HepG2 (cell line): ENCODE measurements around the gene ETV3L. TPM values are rescaled to one million over a fixed set of nuclear protein-coding genes. Genes with fewer than 3 reads are reported as not detected.

Source experiments
- KMT2B ChIP-seq: IDR thresholded peaks from 2 replicates; pipeline ENCODE4 v1.6.1; 2016; ENCODE audit warnings: missing genetic modification reagents, missing compliant biosample characterization
- MTA1 ChIP-seq: sonication (generic); formaldehyde crosslinking; IDR thresholded peaks from 2 replicates; pipeline ENCODE4 v1.4.0; 2020; ENCODE audit warnings: missing genetic modification reagents, mild to moderate bottlenecking, borderline replicate concordance
- NFKBIZ ChIP-seq: IDR thresholded peaks from 2 replicates; pipeline ENCODE4 v1.6.1; 2018; ENCODE audit warnings: missing genetic modification reagents, missing compliant biosample characterization
- ZFP41 ChIP-seq: sonication (generic); formaldehyde crosslinking; IDR thresholded peaks from 2 replicates; pipeline ENCODE4 v1.4.0; 2020; ENCODE audit warnings: mild to moderate bottlenecking, missing genetic modification reagents, borderline replicate concordance
- ZNF160 ChIP-seq: sonication (generic); formaldehyde crosslinking; IDR thresholded peaks from 2 replicates; pipeline ENCODE4 v1.8.0; 2022; ENCODE audit warnings: mild to moderate bottlenecking, inconsistent platforms, missing genetic modification reagents
- ZNF20 ChIP-seq: sonication (generic); formaldehyde crosslinking; IDR thresholded peaks from 2 replicates; pipeline ENCODE4 v1.4.0; 2020; ENCODE audit warnings: mild to moderate bottlenecking, moderate library complexity, missing genetic modification reagents
- ZNF329 ChIP-seq: sonication (generic); formaldehyde crosslinking; IDR thresholded peaks from 2 replicates; pipeline ENCODE4 v1.9.0; 2021; ENCODE audit warnings: low read depth, mild to moderate bottlenecking, missing genetic modification reagents
- ZNF546 ChIP-seq: sonication (generic); formaldehyde crosslinking; conservative IDR thresholded peaks from 2 replicates; pipeline ENCODE4 v1.8.1; 2023; ENCODE audit warnings: mild to moderate bottlenecking, missing genetic modification reagents
- ZNF670 ChIP-seq: sonication (generic); formaldehyde crosslinking; IDR thresholded peaks from 2 replicates; pipeline ENCODE4 v1.8.0; 2022; ENCODE audit warnings: mild to moderate bottlenecking, missing genetic modification reagents, borderline replicate concordance
- ZNF790 ChIP-seq: sonication (generic); formaldehyde crosslinking; IDR thresholded peaks from 2 replicates; pipeline ENCODE4 v1.8.0; 2022; ENCODE audit warnings: missing genetic modification reagents, mild to moderate bottlenecking, borderline replicate concordance
- polyA plus RNA-seq, 8 experiments: library from polyadenylated mRNA; depleted of rRNA in 3 of 8; stranded (reverse) in 7 of 8; unstranded in 1 of 8; fragments of >200 nt; fragmentation: Illumina TruSeq in 4 of 8; extraction: Trizol in 4 of 8; gene quantifications; 2 replicates each; pipeline versions ENCODE4 v1.2.1 to v1.2.3, GENCODE V29; 2011 to 2016; ENCODE audit warnings: low read depth in 4 of 8, missing spikeins in 1 of 8, mixed read lengths in 1 of 8; ENCODE audit not compliant: insufficient read depth in 1 of 8
- total RNA-seq, 5 experiments: library from RNA; depleted of rRNA; stranded (reverse); fragments of >200 nt; fragmentation: Illumina TruSeq; extraction: Trizol; gene quantifications; 2 replicates each; pipeline ENCODE4 v1.2.3, GENCODE V29; 2016; ENCODE audit warnings: low read depth in 1 of 5
- TF ChIP-seq, protein P1 (sequence below): sonication (generic); formaldehyde crosslinking; IDR thresholded peaks from 2 replicates; pipeline ENCODE4 v1.4.0; 2020; ENCODE audit warnings: missing genetic modification reagents, borderline replicate concordance
- TF ChIP-seq, protein P2 (sequence below): sonication (generic); formaldehyde crosslinking; IDR thresholded peaks from 2 replicates; pipeline ENCODE4 v1.5.1; 2020; ENCODE audit warnings: mild to moderate bottlenecking, missing genetic modification reagents, moderate library complexity
- TF ChIP-seq, protein P3 (sequence below): sonication (generic); formaldehyde crosslinking; IDR thresholded peaks from 2 replicates; pipeline ENCODE4 v1.4.0; 2020; ENCODE audit warnings: mild to moderate bottlenecking, missing genetic modification reagents, borderline replicate concordance
- TF ChIP-seq, protein P4 (sequence below): sonication (generic); formaldehyde crosslinking; IDR thresholded peaks from 2 replicates; pipeline ENCODE4 v1.5.0; 2020; ENCODE audit warnings: mild to moderate bottlenecking, missing genetic modification reagents, borderline replicate concordance

The ETV3L gene
- total and polyA plus RNA-seq, 2 of the 13 experiments (the other 11 are each of a cell fraction or from before 2014, with no cell fraction given): not detected

DNA sequence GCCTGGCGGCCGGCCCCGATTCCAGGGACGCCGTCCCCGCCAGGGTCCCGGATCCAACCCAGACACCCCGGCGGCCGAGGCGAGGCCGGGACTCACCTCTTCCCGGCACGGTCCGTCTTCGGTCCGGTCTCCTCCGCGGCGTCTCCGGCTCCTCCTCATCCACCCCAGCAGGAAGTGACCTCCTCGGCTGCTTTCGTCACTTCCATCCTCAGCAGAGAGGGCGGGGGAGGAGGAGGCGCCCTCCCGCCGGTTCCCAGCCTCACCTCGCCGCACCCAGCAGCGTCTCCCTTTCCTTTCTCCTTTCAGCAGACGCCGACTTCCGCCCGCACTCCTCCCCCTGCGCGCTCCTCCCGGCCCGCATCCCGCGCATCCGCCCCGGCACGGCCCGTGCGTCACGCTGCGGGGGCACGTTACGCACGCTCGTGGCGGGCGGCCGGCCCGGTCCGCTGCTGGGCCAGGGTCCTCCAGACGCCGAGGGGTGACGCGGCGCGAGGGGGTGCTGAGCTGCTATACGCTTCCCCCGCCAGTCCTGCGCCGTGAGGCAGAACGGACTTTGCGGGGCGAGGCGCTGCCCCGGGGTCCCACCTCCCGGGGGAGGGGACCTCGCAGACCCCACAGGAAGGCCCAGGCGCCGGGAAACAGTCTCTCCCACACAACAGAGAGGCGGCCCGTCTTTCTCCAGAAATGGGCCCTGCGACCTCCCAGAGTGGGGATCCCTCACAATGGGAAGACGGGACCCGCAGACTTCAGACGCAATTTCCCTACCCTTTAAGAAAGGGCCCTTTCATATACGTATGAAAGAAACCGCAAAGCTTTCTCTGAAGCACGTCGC, 38.8 kb upstream of the ETV3L start, which contains the start of gene ETV3 (continued):
- TF ChIP-seq ZNF329 (CRISPR knock-in tag): peak; percentile 85
- TF ChIP-seq, protein P1, sequence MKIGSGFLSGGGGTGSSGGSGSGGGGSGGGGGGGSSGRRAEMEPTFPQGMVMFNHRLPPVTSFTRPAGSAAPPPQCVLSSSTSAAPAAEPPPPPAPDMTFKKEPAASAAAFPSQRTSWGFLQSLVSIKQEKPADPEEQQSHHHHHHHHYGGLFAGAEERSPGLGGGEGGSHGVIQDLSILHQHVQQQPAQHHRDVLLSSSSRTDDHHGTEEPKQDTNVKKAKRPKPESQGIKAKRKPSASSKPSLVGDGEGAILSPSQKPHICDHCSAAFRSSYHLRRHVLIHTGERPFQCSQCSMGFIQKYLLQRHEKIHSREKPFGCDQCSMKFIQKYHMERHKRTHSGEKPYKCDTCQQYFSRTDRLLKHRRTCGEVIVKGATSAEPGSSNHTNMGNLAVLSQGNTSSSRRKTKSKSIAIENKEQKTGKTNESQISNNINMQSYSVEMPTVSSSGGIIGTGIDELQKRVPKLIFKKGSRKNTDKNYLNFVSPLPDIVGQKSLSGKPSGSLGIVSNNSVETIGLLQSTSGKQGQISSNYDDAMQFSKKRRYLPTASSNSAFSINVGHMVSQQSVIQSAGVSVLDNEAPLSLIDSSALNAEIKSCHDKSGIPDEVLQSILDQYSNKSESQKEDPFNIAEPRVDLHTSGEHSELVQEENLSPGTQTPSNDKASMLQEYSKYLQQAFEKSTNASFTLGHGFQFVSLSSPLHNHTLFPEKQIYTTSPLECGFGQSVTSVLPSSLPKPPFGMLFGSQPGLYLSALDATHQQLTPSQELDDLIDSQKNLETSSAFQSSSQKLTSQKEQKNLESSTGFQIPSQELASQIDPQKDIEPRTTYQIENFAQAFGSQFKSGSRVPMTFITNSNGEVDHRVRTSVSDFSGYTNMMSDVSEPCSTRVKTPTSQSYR: peak; percentile 62; the same call in 1 of the 2 replicates
- TF ChIP-seq, protein P2, sequence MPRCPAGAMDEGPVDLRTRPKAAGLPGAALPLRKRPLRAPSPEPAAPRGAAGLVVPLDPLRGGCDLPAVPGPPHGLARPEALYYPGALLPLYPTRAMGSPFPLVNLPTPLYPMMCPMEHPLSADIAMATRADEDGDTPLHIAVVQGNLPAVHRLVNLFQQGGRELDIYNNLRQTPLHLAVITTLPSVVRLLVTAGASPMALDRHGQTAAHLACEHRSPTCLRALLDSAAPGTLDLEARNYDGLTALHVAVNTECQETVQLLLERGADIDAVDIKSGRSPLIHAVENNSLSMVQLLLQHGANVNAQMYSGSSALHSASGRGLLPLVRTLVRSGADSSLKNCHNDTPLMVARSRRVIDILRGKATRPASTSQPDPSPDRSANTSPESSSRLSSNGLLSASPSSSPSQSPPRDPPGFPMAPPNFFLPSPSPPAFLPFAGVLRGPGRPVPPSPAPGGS (CRISPR knock-in tag): 0 out of 2 replicates have a peak, but pooled peaks have one; percentile 41
- TF ChIP-seq, protein P3, sequence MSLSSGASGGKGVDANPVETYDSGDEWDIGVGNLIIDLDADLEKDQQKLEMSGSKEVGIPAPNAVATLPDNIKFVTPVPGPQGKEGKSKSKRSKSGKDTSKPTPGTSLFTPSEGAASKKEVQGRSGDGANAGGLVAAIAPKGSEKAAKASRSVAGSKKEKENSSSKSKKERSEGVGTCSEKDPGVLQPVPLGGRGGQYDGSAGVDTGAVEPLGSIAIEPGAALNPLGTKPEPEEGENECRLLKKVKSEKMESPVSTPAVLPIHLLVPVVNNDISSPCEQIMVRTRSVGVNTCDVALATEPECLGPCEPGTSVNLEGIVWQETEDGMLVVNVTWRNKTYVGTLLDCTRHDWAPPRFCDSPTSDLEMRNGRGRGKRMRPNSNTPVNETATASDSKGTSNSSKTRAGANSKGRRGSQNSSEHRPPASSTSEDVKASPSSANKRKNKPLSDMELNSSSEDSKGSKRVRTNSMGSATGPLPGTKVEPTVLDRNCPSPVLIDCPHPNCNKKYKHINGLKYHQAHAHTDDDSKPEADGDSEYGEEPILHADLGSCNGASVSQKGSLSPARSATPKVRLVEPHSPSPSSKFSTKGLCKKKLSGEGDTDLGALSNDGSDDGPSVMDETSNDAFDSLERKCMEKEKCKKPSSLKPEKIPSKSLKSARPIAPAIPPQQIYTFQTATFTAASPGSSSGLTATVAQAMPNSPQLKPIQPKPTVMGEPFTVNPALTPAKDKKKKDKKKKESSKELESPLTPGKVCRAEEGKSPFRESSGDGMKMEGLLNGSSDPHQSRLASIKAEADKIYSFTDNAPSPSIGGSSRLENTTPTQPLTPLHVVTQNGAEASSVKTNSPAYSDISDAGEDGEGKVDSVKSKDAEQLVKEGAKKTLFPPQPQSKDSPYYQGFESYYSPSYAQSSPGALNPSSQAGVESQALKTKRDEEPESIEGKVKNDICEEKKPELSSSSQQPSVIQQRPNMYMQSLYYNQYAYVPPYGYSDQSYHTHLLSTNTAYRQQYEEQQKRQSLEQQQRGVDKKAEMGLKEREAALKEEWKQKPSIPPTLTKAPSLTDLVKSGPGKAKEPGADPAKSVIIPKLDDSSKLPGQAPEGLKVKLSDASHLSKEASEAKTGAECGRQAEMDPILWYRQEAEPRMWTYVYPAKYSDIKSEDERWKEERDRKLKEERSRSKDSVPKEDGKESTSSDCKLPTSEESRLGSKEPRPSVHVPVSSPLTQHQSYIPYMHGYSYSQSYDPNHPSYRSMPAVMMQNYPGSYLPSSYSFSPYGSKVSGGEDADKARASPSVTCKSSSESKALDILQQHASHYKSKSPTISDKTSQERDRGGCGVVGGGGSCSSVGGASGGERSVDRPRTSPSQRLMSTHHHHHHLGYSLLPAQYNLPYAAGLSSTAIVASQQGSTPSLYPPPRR (CRISPR knock-in tag): 0 out of 2 replicates have a peak, but pooled peaks have one; percentile 20
- TF ChIP-seq ZNF670: peak; percentile 36; the same call in 1 of the 2 replicates
- TF ChIP-seq ZNF160 (CRISPR knock-in tag): peak; percentile 52; the same call in 1 of the 2 replicates
- TF ChIP-seq KMT2B (CRISPR knock-in tag): peak; percentile 81
- no peak for TF ChIP-seq ZFP41 (CRISPR knock-in tag)
- peak; percentile 96 for TF ChIP-seq ZNF546
- peak; percentile 84; the same call in 1 of the 2 replicates for TF ChIP-seq MTA1 (CRISPR knock-in tag)
- no peak for TF ChIP-seq NFKBIZ
- TF ChIP-seq, protein P4, sequence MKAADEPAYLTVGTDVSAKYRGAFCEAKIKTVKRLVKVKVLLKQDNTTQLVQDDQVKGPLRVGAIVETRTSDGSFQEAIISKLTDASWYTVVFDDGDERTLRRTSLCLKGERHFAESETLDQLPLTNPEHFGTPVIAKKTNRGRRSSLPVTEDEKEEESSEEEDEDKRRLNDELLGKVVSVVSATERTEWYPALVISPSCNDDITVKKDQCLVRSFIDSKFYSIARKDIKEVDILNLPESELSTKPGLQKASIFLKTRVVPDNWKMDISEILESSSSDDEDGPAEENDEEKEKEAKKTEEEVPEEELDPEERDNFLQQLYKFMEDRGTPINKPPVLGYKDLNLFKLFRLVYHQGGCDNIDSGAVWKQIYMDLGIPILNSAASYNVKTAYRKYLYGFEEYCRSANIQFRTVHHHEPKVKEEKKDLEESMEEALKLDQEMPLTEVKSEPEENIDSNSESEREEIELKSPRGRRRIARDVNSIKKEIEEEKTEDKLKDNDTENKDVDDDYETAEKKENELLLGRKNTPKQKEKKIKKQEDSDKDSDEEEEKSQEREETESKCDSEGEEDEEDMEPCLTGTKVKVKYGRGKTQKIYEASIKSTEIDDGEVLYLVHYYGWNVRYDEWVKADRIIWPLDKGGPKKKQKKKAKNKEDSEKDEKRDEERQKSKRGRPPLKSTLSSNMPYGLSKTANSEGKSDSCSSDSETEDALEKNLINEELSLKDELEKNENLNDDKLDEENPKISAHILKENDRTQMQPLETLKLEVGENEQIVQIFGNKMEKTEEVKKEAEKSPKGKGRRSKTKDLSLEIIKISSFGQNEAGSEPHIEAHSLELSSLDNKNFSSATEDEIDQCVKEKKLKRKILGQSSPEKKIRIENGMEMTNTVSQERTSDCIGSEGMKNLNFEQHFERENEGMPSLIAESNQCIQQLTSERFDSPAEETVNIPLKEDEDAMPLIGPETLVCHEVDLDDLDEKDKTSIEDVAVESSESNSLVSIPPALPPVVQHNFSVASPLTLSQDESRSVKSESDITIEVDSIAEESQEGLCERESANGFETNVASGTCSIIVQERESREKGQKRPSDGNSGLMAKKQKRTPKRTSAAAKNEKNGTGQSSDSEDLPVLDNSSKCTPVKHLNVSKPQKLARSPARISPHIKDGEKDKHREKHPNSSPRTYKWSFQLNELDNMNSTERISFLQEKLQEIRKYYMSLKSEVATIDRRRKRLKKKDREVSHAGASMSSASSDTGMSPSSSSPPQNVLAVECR: peak; percentile 87
- 0 out of 2 replicates have a peak, but pooled peaks have one; percentile 47 for TF ChIP-seq ZNF20
- peak; percentile 44; the same call in 1 of the 2 replicates for TF ChIP-seq ZNF790
